ENCODE results near the gene DLX1.

Gene DLX1

DNA sequence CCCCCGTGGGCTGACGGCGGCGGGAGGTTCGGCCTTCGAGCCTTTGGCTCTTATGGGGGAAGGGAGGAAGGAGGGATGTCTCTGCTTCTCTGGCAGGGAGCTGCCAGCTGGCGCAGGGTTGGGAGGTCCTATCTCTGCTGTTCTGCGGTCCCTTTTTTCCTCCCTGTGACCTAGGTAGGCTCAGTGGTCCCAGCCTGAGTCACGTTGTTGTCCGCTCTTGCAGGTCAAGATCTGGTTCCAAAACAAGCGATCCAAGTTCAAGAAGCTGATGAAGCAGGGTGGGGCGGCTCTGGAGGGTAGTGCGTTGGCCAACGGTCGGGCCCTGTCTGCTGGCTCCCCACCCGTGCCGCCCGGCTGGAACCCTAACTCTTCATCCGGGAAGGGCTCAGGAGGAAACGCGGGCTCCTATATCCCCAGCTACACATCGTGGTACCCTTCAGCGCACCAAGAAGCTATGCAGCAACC is 2.5 kb downstream of the DLX1 start:
- no peak for DNase-seq

DNA sequence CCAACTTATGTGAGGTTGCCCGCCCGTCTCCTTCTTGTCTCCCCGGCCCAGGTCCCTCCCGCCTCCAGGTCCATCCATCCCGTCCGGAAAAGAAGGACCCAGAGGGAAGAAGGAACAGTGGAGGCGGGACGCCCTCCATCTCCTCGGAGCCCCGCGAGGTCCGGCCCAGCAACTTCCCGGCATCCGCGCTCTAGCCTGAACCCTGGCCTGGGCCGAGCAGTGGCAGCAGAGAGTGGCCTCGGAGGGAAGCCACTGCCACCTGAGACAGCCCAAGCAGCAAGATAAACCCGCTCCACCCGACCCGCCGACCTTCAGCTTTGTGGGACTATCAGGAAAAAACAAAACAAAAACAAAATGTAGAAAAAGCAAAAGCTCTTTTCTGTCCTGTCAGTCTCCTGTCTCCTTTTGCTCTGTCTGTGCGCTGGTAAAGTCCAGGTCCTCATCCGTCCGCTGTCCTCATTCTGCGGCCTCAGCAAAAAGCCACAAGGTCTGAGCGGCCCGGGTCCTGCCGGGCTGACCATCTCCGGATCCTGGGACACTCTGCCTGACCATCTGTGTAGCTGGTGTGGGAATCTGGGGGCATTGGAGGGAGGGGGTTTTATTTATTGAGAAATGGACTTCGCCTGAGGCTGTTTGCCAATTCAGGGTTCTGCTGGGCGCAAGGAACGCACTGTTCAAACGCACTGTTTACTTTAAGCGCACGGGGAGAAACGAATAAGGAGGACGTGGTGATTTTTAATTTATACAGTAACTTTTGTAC is 3.1 kb downstream of the DLX1 start:
- no peak for DNase-seq

DNA sequence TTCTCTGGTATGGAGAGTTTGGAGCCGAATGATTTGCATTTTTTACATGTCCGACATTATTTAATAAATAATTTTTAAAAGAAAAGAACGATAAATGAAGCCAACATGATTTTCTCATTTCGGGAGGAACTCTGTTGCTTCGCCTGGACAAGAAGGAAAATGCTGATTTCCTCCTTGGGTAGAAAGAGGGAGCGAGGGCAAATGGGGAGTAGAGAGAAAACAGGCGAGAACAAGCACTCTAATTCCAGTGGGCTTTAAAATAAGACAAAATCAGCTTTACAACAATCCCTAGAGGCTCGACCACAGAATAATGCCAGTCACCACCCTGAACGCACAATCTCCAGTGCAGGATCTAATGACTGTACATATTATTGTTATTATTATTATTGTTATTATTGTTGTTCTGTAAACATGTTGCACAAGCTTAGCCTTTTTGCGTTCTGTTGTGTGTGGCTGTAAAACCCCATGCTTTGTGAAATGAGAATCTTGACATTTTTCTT is 3.7 kb downstream of the DLX1 start:
- DNase-seq: no peak

DNA sequence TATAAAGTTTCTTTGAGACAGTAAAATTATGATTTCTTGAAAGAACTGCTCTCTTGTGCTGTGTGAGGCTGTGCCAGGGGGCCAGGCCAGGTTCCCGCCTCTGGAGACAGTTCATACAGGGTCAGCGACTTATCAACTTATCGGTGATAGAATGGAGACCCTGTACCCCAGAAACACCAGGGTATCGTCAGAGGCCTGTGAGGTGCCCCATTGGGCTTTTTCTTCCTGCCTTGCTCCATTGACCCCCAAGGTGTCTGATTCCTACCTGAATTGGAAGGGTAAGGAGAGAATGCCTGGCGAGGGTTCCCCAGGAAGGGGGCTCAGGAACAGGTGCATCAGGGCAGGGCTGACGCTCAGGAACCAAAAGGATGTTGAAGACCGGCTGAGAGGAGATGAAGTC is 4.3 kb downstream of the DLX1 start:
- no peak for DNase-seq

DNA sequence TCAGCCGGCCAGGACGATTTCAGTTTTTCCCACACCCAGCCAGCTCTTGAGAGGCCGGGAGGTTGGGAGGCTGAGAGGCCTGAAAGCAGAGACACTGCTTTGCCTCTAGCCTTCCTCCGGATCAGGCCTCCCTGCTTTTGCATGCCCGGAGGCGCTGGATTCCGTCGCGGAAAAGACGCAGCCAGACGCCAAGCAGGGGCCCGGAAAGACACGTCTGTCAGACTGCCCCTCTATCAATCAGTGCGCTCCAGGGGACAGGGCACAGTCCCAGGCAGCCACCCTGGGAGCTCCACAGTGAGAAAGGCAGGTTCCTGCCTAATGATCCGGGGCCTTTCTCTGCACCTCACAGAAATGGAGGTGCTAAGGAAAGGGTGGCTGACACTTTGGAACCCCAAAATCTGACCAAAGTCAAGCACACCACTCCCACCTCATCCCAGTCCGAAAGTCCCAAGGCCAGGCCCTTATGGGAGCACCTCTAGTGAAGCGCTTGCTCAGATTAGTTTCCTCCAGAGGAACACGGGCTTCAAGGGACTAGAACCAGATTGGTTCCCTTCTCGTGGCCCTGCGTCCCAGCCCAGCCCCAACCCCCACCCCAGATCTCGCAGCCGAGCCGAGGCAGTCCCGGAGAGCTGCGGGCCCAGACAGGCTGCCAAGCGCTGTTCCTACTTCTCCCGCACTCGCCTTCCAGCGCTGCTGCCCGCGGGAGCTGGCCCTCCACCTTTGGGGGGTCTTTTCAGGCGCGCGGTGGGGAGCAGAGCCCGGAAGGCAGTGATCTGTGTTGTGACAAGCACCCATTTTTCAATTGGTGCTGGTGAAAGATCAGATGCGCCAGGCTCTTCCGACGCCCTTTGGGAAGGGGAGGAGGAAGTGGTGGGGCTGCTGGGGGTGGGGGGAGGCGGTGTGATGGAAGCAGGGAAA is 5.0 kb downstream of the DLX1 start:
- DNase-seq: no peak

DNA sequence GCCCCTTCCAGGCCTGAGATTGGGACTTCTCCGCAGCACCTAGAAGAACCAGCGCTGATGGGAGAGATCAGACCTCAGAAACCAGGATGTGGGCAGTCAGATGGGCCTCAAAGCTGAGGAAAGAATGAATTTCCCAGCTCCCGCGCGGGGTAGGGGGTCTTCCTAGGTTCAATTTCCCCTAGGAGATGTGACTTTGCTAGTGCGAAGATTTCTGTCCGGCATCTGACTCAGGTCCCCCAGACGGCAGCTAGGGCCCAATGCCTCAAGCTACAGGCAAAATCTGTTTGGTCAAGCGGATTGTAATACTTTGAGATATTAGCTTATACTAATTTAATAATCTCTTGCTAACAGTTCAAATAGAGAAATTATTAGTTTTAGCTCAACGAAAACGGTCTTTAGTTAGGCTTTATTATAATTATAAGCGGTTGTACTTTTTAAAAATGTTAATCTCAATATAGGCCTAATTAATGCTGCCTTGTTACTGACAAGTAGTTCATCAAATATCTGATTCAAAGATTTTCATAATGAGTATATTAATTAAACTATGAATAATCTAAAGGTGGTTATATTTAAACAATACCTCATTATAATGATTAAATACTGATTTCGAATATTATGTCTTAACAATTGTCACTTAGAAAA is 5.8 kb downstream of the DLX1 start:
- DNase-seq: no peak

DNA sequence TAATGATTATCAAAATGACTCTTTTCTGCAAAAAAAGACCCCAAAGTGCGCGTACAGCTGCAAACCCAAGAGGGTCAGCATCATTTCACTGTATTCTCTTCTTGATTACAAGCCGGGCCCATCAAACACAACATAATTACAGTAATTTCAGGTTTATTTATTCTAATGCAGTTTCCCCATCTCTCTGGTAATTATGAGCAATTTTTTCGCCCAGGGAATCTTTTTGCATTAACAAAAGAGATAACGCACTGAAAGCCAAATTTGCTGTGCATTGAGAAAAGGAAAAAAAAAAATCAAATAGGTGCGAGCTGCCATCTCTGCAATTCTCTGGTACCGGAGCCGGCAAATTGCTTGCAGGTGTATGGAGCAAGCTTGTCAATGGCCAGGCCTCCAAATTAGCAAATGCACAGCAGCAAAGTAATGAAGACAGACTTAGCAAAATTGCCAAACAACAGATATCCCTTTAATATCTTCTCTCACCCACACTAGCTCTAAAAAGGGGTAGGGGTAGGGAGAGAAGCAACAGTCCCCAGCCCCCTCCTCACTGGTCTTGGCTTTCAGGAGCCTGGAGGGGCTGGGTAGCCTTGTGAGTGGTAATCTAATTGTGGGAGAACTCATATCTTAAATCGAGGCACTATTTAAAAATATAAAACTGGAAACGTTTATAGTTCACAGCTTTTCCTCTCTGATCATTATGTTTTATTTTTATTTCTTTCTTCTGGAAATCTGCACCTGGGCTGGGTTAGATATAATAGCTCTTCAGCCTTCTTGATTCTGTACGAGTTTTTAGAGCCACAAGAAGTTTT is 6.7 kb downstream of the DLX1 start:
- DNase-seq: no peak

DNA sequence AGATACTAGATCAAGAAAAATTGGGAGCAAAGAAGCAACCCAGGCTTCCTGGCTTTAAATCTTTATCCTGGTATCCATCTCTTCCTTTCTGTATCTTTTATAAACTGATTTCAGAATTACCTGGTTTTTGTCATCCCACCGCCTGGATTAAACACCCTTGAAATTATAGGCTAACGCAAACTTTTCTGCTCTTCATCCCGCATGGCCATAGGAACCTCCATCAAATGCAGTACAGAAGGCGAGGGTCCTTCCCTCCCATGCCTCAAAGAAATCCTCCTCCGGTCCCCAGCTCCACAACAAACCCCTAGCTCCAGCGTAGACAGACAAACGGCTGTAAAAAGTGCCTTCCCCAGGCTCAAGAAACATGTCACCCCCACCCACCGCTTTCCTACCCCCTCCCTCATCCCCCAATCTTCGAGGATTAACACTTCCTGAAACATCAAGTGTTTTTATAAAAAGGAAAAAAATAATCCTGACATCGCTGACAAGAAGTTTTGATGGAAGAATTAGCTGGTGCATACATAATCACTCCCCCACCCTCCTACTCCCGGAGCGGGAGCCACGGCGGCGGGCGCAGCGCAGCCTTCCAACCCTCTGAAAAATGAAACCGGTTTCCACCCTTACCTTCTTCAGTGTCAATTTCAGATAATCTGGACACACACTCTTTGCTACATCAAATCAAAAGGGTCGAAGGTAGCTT is 7.6 kb downstream of the DLX1 start:
- DNase-seq: no peak

DNA sequence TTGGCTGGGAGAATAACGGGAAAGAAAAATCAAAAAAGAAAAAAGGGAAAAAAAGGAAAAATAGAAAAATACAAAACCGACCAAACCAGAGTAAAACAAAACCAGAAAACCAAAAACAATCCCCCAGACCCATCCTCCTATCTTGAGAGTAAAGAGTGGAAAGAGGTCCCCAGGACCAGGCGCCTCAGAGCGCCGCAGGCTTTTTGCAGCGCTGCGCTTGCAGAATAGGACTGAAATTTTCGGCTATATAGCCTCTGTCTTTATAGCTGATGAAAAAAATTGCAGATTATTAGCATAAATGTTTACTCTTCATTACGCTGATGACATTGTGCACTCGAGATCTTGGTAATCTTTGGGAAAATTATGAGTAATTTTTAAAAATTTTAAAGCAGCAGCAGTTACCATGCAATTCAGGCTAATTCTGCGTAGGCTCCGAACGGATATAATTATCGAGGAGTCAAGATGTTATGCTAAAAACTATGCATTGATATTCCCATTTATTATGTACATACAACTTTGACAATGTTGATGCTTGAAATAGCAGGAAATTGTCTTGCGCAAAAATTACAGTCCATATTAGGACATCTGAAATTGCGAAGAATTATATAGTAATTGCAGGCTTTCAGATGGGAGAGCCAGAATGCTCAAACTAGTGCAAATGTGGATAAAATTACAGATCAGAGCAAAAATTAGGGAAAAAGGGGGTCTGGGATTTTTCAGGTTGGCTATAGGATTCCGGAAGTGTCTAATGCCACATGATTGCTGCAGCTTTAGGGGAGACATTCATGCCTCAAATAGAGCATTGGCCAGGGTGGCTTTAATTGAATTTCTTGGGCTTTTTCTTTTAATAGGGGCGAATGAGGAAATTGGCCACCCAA is 8.3 kb downstream of the DLX1 start:
- no peak for DNase-seq

DNA sequence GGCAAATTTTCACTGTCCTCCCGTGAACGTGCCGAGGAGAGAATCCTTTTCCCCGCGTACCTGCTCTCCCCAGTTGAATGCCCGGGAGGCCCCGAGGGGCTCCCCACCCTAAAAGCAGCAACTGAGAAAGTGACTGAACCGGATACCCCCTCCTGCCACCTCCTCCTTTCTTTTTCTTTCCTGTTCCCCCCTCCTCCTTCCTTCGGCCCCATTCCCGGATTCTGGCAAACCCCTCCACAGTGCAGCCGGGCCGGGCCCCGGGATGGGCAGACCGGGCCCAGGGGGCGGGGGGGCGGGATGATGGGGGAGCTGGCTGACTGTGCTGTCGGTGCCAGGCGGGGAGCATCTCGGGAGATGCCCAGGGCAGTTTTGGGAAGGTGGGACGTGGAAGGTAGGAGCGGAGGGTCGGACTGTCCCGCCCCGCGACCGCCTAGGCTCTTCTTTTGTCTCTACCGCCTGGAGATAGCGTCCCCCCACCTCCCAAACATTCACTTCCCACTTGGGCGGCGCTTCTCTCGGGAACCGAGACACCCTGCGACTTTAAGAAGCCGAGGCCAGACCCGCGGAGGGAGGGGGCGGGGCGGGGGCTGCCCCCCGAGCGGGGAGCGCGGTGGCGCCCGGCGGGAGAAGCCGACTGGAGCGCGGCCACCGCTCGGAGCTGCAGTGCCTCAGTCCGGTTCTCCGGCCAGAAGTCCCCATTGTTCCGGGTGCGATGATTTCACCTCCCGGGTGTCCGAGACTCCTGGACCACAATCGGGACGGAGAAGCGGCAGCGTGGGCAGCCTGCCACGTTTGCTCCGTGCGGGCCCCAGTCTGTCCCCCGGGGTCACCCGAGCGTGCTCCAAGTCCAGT is 9.2 kb downstream of the DLX1 start:
- no peak for DNase-seq

DNA sequence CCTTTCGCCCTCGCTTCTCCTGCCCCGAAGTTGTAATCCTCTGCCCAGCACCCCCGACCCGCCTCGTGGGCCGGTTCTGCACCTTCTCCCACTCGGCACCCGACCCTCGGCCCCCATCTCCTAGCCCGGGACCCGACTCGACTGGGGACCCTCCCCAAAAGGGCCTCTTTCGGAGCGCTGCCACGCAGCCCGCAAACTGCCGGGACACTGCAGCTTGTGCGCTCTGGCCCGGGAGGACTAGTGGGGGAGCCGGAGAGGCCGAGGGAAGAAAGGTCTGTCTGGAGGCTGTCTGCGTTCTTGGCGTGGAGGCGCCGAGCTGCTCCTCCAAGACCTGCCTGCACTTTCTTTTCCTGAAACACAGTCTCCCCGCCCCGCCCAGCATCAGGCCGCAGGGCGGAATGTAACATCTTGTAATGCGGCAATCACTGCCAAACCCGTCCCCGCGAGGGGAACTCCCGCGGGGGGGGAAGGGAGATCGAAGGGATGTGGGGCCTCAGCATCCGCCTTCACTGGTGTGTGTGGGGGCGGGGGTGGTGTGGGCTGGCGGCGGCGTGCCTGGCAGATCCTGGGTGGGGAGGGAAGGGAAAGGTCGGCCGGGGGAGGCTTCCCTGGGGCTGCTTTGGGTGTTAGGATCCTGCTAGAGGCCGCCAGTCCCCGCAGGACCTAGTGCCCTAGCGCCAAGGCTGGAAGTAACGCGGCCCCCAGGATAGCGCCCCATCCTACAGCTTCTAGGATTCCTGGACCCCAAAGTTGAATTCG is 10.0 kb downstream of the DLX1 start:
- DNase-seq: peak; percentile 78

DNA sequence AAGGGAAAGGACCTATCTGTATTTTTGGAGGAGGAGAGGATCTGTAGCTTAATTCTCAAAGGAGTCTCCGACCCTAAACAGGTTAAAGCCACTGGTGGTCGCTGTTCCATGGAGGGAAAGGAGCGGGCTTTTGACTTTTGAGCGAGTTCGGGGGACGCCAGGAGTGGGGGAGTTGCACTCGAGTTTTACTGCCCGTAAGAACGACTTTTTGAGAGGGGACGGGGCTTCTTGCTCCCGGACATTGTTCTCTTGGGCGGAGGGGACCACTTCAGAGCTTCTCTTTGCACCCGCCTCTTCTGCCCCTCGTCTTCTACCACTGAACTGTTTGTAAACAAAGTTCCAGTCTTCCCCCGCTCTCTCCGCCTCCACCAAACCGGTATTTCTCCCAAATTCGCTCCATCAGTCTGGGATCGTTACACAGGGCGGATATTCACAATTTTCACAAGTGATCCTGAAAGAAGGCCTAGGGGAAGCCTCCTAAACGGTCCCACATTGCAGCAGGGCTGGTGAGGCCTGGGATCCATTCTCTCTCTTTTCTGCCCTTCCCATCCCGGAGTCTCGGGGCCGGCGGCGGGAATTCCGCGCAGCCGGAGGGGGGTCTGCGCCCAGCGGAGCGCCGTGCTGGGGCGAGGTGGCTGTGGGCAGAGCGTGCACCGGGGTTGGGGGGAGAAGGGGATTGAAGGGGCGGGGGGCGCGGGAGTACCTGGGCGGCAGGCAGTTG is 10.8 kb downstream of the DLX1 start:
- DNase-seq: no peak

DNA sequence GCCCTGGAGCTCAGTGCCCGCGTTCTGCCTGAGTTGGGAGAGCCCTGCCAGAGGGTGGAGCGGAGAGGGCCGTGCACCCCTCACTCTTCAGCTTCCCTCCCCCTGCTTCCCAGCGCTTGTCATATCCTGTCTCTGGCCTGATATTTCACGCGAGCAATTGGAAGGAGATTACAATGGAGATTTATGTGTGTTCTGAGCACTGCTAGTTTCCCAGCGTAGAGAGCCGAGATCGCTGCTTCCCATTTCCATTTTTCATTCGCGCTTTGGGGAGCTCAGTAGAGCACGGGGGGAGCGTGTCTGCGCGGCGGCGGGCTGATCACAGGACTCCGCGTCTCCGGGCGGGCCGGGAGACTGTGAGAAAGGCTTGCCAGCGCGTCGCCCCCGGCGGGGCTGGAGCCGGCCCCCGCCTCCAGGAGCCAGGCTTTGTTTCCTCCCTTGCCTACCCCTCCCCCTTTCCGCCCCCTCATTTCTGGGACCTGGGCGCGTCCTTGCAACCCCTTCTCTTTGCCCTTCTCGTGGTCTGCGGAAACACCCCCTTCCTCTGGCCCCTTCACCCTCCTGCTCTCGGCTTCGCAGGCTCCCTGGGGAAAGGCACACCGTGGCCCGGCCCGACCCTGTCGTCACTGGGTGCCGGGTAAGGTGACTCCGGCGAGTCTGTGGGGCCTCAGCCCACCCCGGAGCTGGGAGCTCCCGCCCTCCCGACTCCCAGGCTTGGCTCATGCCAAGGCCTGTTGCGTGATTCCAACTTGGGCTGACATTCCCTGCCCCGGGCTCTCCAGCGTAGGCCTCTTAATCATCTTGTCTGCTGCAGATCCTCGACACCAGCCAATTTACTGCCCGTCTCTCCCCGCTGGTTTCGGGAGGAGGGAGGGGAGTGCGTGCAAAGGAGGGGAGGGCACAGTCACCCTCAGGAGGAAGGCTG is 11.6 kb downstream of the DLX1 start:
- DNase-seq: no peak

DNA sequence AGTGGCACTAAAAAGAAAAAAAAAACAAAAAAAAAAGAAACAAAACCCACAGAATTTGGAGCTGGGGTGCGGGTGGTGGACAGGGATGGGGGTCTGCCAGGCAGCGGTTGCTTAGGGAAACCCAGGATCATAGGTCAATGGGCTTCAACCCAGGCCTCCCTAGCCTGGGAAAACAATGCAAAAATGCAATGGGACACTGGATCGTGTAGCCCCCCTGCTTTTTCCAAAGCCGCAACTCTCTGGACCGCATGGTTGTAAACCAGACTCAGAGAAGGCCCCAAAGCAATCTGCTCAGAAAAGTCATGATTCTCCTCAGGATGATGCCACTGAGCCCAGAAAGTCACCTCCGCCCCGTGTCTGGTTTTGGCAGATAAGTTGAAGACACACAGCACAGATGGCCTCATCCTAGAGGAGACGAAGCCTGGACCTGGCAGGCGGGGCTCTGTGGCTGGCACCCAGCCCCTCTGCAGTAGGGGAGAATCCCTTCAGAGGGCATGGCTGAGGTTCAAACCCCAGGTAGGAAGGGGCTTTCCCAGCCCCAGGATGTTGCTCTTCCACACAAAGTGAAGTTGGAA is 12.3 kb downstream of the DLX1 start:
- no peak for DNase-seq

DNA sequence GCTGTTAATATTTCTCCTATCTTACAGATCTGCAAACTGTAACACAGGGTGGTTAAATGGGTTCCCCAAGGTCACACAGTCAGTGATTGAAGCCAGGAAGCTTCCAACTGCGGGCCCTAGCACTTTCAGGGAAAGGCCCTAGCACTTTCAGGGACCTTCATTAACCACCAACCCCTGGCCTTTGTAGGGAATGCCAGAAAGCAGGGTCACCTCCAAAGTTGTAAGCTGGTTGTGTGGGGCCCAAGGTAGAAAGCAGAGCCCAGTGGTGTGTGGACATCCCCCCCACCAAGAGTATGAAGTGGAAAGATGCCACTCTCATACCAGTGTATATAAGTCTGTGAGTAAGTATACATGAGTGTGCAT is 13.0 kb downstream of the DLX1 start:
- no peak for DNase-seq

DNA sequence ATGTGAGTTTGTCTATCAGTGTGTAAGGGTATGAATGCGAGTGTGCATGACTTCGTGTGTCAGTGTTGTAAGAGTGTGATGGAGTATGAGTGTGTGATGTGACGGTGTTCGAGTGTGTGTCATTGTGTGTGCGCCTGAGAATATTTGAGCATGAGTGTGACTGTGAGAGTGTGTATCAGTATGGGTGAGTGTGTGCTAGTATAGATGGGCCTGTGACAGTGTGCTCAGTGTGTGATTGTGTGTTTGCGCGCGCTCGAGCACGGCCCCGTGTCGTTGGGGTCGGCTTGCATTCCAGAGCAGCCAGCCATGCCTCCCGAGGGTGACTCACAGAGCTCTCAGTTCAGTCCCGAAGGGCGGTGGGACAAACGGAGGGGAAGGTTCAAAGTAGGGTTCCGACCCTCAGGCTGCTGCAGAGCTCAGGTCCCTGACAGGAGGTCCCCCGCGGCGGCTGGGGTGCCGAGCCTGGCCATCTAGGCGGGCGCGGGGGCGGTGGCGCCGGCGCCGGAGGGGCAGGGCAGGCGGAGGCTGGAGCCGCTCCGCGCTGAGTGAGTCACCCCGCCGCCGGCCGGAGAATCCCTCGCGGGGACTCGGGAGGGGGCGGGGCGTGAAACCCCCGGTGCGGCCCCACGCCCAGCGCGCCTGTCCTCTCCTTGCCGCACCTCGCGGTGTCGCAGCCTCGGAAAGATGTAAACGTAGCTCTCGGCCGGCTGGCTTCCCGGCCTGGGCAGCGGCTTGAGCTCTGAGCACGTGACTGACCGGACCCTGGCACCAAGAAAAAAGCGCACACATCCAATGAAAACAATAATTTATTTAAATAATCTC is 13.6 kb downstream of the DLX1 start:
- peak; percentile 46 for DNase-seq
